ENCODE data around the gene SRSF8. TPM values are rescaled to one million over a fixed set of nuclear protein-coding genes. Genes with fewer than 3 reads are reported as not detected.

Gene SRSF8
- total RNA-seq, 2 experiments from 2014 or later: 67.2 to 67.9 TPM

DNA sequence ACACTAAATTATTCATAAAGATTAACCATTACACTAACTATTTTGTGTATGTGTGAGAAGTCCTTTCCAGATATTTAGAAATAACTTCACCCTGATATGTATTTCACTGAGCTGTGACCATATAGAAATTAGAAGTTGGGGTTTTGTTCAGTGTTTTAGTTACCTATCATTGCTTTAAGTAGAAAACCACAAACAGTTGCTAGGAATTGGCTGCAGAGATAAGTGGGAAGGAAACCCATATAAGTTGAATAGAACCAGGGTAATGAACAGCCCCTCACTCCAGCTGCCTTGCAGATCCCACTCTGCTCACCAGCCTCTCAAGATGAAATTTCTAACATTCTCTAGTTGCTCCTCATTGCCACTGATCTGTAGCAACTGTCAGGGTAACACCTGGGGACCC, 10.3 kb downstream of the SRSF8 start:
- no peaks in the 10 kb centered on the region for H3K4me1 ChIP-seq (ENCODE audit: insufficient read depth, low read length)
- Mint-ChIP-seq H3K27ac (no peak overlapping the region), H3K4me1 (ENCODE audit: low read depth) (no peaks in the 10 kb centered on the region), H3K27me3 (no peaks in the 10 kb centered on the region), H3K9me3 (no peaks in the 10 kb centered on the region), H3K4me3 (no peak overlapping the region), H3K36me3 (ENCODE audit: low read depth) (no peaks in the 10 kb centered on the region)
- H3K36me3 ChIP-seq (ENCODE audit: insufficient read depth, low read length): no peaks in the 10 kb centered on the region
- ChIA-PET POLR2A (interaction anchor here (2.8 kb wide), 2 partner anchors 9 to 13 kb away, joined by 13 read pairs; partner anchors contain the start of genes ENDOD1 and SRSF8), CTCF (interaction anchor here (1.6 kb wide), 1 partner anchor 16 kb away, joined by 4 read pairs; no protein-coding TSS in a partner anchor)
- TF ChIP-seq, protein P1, sequence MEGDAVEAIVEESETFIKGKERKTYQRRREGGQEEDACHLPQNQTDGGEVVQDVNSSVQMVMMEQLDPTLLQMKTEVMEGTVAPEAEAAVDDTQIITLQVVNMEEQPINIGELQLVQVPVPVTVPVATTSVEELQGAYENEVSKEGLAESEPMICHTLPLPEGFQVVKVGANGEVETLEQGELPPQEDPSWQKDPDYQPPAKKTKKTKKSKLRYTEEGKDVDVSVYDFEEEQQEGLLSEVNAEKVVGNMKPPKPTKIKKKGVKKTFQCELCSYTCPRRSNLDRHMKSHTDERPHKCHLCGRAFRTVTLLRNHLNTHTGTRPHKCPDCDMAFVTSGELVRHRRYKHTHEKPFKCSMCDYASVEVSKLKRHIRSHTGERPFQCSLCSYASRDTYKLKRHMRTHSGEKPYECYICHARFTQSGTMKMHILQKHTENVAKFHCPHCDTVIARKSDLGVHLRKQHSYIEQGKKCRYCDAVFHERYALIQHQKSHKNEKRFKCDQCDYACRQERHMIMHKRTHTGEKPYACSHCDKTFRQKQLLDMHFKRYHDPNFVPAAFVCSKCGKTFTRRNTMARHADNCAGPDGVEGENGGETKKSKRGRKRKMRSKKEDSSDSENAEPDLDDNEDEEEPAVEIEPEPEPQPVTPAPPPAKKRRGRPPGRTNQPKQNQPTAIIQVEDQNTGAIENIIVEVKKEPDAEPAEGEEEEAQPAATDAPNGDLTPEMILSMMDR (IDR thresholded peaks at IDR 0.05): no peak
- DNase-seq (no peak), ATAC-seq (ENCODE audit: poor library complexity) (no peak)
- intact Hi-C loops (cut with DNase I, micrococcal nuclease): loop anchor here in 1 of 2 experiments (10.0 kb wide), 1 partner anchor 628 kb away; no protein-coding TSS in a partner anchor
- H3K4me3 ChIP-seq (ENCODE audit: low read length): no peak overlapping the region
- H3K27ac ChIP-seq (ENCODE audit: low read depth in 1 of 2, low read length in 2 of 2): no peak overlapping the region
- no peaks in the 10 kb centered on the region for H3K9me3 ChIP-seq (ENCODE audit: control insufficient read depth in 1 of 2, insufficient read depth in 1 of 2, low read length in 2 of 2)
- H3K27me3 ChIP-seq (ENCODE audit: control insufficient read depth in 1 of 2, insufficient read depth in 2 of 2, low read length in 2 of 2): no peaks in the 10 kb centered on the region

DNA sequence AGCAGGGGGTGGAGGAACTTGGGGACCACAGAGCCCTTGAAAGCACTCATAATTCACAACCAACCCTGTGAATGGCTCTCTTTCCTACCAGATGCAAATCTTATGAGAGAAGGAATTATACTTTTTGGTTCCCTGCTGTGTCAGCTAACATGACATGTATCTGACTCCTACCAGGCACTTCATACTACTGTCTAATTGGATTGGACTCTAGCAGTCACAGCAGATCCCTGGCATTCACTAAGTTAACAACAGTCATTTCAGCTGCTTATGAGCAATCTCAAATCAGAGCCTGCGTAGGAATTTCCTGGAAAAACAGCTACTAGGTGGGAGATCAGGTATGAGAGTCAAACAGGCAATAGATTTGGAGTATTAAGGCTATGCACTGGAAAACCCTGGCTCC, 11.8 kb downstream of the SRSF8 start:
- Histone ChIP-seq H3K27me3 (ENCODE audit: control insufficient read depth in 1 of 2, insufficient read depth in 2 of 2, low read length in 2 of 2) (no peaks in the 10 kb centered on the region), H3K9me3 (ENCODE audit: control insufficient read depth in 1 of 2, insufficient read depth in 1 of 2, low read length in 2 of 2) (no peaks in the 10 kb centered on the region), H3K4me3 (ENCODE audit: low read length) (no peak overlapping the region), H3K36me3 (ENCODE audit: insufficient read depth, low read length) (no peaks in the 10 kb centered on the region), H3K4me1 (ENCODE audit: insufficient read depth, low read length) (no peaks in the 10 kb centered on the region), H3K27ac (ENCODE audit: low read depth in 1 of 2, low read length in 2 of 2) (no peak overlapping the region)
- POLR2A ChIA-PET: no interaction called here
- Mint-ChIP-seq H3K9me3 (no peaks in the 10 kb centered on the region), H3K27ac (no peak overlapping the region), H3K27me3 (peaks cover 7% of the 10 kb centered on the region), H3K4me1 (ENCODE audit: low read depth) (no peaks in the 10 kb centered on the region), H3K4me3 (no peak overlapping the region), H3K36me3 (ENCODE audit: low read depth) (no peaks in the 10 kb centered on the region)
- CTCF ChIA-PET: no interaction called here
- TF ChIP-seq, protein P1 (IDR thresholded peaks at IDR 0.05): no peak
- intact Hi-C loops (cut with DNase I, micrococcal nuclease): loop anchor here in 1 of 2 experiments (10.0 kb wide), 1 partner anchor 626 kb away; no protein-coding TSS in a partner anchor
- DNase-seq (no peak), ATAC-seq (ENCODE audit: poor library complexity) (no peak)

DNA sequence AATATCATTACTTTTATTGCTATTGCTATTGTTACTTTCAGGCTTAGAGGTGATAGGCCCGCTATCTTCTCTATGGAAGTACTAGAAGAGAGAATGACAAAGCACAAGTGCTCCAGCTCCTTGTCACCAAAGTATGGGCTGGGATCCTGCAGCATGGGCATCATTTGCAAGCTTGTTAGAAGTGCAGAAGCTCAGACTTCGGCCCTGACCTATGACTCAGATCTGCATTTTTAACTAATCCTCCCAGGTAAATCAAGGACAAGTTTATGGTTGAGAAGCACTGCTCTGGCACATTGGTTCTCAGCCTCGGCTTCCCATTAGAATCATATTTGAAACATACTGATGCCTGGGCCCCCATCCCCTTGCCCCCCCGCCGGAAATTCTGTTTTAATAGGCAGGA, 14.3 kb downstream of the SRSF8 start:
- intact Hi-C loops (cut with DNase I, micrococcal nuclease): no loop called here
- H3K27ac Mint-ChIP-seq: no peak overlapping the region
- Histone ChIP-seq H3K9me3 (ENCODE audit: control insufficient read depth in 1 of 2, insufficient read depth in 1 of 2, low read length in 2 of 2) (no peaks in the 10 kb centered on the region), H3K4me1 (ENCODE audit: insufficient read depth, low read length) (no peaks in the 10 kb centered on the region), H3K36me3 (ENCODE audit: insufficient read depth, low read length) (no peaks in the 10 kb centered on the region), H3K4me3 (ENCODE audit: low read length) (no peak overlapping the region), H3K27ac (ENCODE audit: low read depth in 1 of 2, low read length in 2 of 2) (no peak overlapping the region), H3K27me3 (ENCODE audit: control insufficient read depth in 1 of 2, insufficient read depth in 2 of 2, low read length in 2 of 2) (no peaks in the 10 kb centered on the region)
- TF ChIP-seq, protein P1 (IDR thresholded peaks at IDR 0.05): no peak
- H3K9me3 Mint-ChIP-seq: no peaks in the 10 kb centered on the region
- peaks cover 7% of the 10 kb centered on the region for H3K27me3 Mint-ChIP-seq
- H3K4me1 Mint-ChIP-seq (ENCODE audit: low read depth): peaks cover 2% of the 10 kb centered on the region
- DNase-seq (no peak), ATAC-seq (ENCODE audit: poor library complexity) (no peak)
- ChIA-PET POLR2A (interaction anchor here (1.4 to 2.4 kb wide), 2 partner anchors 9 to 14 kb away, joined by 4 to 17 read pairs; partner anchors contain the start of gene ENDOD1), CTCF (interaction anchor here (1.0 to 2.1 kb wide), 3 partner anchors 8 to 24 kb away, joined by 3 to 7 read pairs (median 6); partner anchors contain the start of genes ENDOD1 and SRSF8)
- H3K36me3 Mint-ChIP-seq (ENCODE audit: low read depth): no peaks in the 10 kb centered on the region
- H3K4me3 Mint-ChIP-seq: no peak overlapping the region

All from CD4-positive, alpha-beta T cell (primary cell).